Thyroid gland (tissue), 4 donors: ENCODE data around the gene KSR1. TPM values are rescaled to one million over a fixed set of nuclear protein-coding genes. Genes with fewer than 3 reads are reported as not detected.

Source experiments
- DNase-seq, 2 donors: peaks; one replicate each; pipeline ENCODE4 v3.0.0-alpha.2; 2019
- H3K27ac ChIP-seq, 3 donors: fragments of 200-600 bp; sonication (generic); 1 replicate in 2 of 3; 2 replicates in 1 of 3; pipeline ENCODE4 v1.5.1; 2016 to 2019; ENCODE audit warnings: mild to moderate bottlenecking in 1 of 3, moderate library complexity in 1 of 3
- H3K27me3 ChIP-seq: fragments of 200-600 bp; sonication (generic); one replicate; pipeline ENCODE4 v1.5.1; 2019
- H3K36me3 ChIP-seq, 2 donors: fragments of 200-600 bp; sonication (generic); one replicate each; pipeline ENCODE4 v1.5.1; 2016 to 2019
- H3K4me1 ChIP-seq, 2 donors: fragments of 200-600 bp; sonication (generic); one replicate each; pipeline ENCODE4 v1.5.1; 2017 to 2019
- H3K4me3 ChIP-seq, 3 donors: fragments of 200-600 bp; sonication (generic); replicated peaks in 1 of 3; 1 replicate in 2 of 3; 2 replicates in 1 of 3; pipeline ENCODE4 v1.5.1; 2016; ENCODE audit warnings: mild to moderate bottlenecking in 1 of 3
- H3K9me3 ChIP-seq: fragments of 200-600 bp; sonication (generic); one replicate; pipeline ENCODE4 v1.5.1; 2017
- POLR2A ChIP-seq, 2 donors: fragments of 450-650 bp; IDR thresholded peaks; one replicate each; pipeline ENCODE4 v1.6.1; 2017; ENCODE audit warnings: antibody characterized with exemption in 2 of 2, mild to moderate bottlenecking in 2 of 2, moderate library complexity in 1 of 2
- WGBS, 2 donors: methylation state at CpG; one replicate each; pipeline ENCODE4 v1.1.5; 2017; 5-methylcytosine and 5-hydroxymethylcytosine counted together
- intact Hi-C: fragments of 100-400 bp; cut with DNase I; formaldehyde crosslinking; loops from one replicate; pipeline ENCODE4 v1.15.1; 2023
- total RNA-seq, 4 donors: library from RNA; depleted of rRNA; stranded (reverse); fragments of >200 nt; gene quantifications; one replicate each; pipeline ENCODE4 v1.2.3, GENCODE V29; 2016
- TF ChIP-seq, protein P1 (sequence below), 6 experiments: fragments of 200-600 bp in 3 of 6; fragments of 450-650 bp in 3 of 6; sonication (generic) in 3 of 6; IDR thresholded peaks; one replicate each; pipeline ENCODE4 v1.5.1; 2016 to 2019; ENCODE audit warnings: antibody characterized with exemption in 6 of 6, mild to moderate bottlenecking in 2 of 6, inconsistent platforms in 1 of 6, moderate library complexity in 1 of 6

KSR1 gene
- total RNA-seq, 4 donors from 2014 or later, result 35.9 to 75.5 (median 67.7) TPM

- WGBS, 2 donors, result 79 to 87% methylated on average over 7 of the region's 7 CpGs
- intact Hi-C loops, result no loop called here
- Histone ChIP-seq H3K27ac (peak overlapping the region; percentile 39 to 64 (median 39)), H3K36me3 (no peaks in the 10 kb centered on the region), H3K27me3 (no peaks in the 10 kb centered on the region), H3K4me3 (no peak overlapping the region), H3K9me3 (no peaks in the 10 kb centered on the region), H3K4me1 (peaks cover 41 to 69% of the 10 kb centered on the region in 2 donors)
- no peak for TF ChIP-seq POLR2A (IDR thresholded peaks at IDR 0.05)
- TF ChIP-seq, protein P1, sequence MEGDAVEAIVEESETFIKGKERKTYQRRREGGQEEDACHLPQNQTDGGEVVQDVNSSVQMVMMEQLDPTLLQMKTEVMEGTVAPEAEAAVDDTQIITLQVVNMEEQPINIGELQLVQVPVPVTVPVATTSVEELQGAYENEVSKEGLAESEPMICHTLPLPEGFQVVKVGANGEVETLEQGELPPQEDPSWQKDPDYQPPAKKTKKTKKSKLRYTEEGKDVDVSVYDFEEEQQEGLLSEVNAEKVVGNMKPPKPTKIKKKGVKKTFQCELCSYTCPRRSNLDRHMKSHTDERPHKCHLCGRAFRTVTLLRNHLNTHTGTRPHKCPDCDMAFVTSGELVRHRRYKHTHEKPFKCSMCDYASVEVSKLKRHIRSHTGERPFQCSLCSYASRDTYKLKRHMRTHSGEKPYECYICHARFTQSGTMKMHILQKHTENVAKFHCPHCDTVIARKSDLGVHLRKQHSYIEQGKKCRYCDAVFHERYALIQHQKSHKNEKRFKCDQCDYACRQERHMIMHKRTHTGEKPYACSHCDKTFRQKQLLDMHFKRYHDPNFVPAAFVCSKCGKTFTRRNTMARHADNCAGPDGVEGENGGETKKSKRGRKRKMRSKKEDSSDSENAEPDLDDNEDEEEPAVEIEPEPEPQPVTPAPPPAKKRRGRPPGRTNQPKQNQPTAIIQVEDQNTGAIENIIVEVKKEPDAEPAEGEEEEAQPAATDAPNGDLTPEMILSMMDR (IDR thresholded peaks at IDR 0.05), result no peak
- DNase-seq, result no peak
These were observed 90.5 kb downstream of the KSR1 start for GRCh38 chr17:27546624-27547300.

- Histone ChIP-seq H3K4me3 (no peak overlapping the region), H3K36me3 (no peaks in the 10 kb centered on the region), H3K9me3 (no peaks in the 10 kb centered on the region), H3K27me3 (no peaks in the 10 kb centered on the region), H3K4me1 (peaks cover 39 to 69% of the 10 kb centered on the region in 2 donors), H3K27ac (peak overlapping the region; percentile 39 to 64 (median 39))
- TF ChIP-seq POLR2A (IDR thresholded peaks at IDR 0.05), result no peak
- TF ChIP-seq, protein P1 (IDR thresholded peaks at IDR 0.05), result no peak
- 40 to 56% methylated on average over 4 of the region's 4 CpGs for WGBS, 2 donors
- intact Hi-C loops, result no loop called here
- DNase-seq, result no peak
These were observed 91.0 kb downstream of the KSR1 start for GRCh38 chr17:27547301-27547683.

DNA sequence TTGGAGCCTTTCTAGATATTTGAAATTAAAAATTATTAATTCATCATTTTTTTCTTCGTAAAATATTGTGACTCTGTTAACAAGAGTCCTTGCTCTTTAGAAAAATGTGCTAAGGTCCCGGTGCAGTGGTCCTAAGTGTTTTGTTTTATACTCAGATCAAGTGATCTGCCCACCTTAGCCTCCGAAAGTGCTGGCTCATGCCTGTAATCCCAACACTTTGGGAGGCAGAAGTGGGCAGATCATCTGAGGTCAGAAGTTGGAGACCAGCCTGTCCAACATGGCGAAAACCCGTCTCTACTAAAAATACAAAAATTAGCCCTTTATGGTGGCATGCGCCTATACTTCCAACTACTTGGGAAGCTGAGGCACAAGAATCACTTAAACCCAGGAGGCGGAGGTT, 92.1 kb downstream of the KSR1 start:
- no peak for TF ChIP-seq POLR2A (IDR thresholded peaks at IDR 0.05)
- TF ChIP-seq, protein P1 (IDR thresholded peaks at IDR 0.05), result no peak
- no peak for DNase-seq
- 97% methylated on average over 7 of the region's 7 CpGs for WGBS, 2 donors
- H3K4me3 ChIP-seq, result no peak overlapping the region
- H3K27ac ChIP-seq, result no peak overlapping the region
- no peaks in the 10 kb centered on the region for H3K36me3 ChIP-seq
- no peaks in the 10 kb centered on the region for H3K9me3 ChIP-seq
- no peaks in the 10 kb centered on the region for H3K27me3 ChIP-seq
- intact Hi-C loops, result no loop called here
- H3K4me1 ChIP-seq, result peaks cover 43 to 69% of the 10 kb centered on the region in 2 donors

DNA sequence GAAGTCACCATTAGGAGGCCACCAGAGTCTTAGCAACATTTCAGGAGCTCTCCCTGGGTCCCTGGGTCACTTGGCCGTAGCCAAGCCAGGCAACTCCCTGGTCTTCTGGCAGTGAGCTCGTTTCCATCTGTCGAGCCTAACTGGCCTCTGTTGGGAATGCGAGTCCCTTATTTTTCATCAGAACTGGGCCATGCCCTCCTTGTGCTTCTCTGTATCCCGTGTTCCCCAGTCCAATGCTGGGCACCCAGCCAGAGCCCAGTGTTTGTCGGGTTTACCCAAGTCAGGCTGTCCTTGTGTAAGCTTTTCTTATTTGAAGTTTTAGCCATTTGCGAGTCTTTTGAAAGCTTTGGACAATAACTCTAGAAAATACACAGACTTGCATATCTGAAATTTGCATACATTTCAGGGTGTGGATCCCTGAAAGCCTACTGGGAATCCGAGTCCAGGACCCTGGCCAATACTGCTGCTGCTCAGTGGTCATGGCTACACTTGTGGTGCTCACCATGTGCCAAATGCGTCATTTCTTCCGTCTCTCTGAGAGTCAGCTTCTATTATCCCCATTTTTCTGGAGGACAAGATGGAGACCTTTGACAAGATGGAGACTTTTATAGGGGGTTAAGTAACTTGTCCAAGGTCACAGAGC, 93.1 kb downstream of the KSR1 start:
- no peaks in the 10 kb centered on the region for H3K36me3 ChIP-seq
- DNase-seq, result peak; percentile 81 to 92
- TF ChIP-seq, protein P1 (IDR thresholded peaks at IDR 0.05), result no peak
- TF ChIP-seq POLR2A (IDR thresholded peaks at IDR 0.05), result no peak

GRCh38 chr17:27550291-27550930, 94.2 kb downstream of the KSR1 start:
- Histone ChIP-seq H3K4me3 (no peak overlapping the region), H3K4me1 (peaks cover 49 to 74% of the 10 kb centered on the region in 2 donors), H3K27ac (peak overlapping the region in 2 of 3 donors; percentile 34 to 52), H3K36me3 (no peaks in the 10 kb centered on the region), H3K27me3 (no peaks in the 10 kb centered on the region), H3K9me3 (no peaks in the 10 kb centered on the region)
- TF ChIP-seq, protein P1 (IDR thresholded peaks at IDR 0.05), result no peak
- TF ChIP-seq POLR2A (IDR thresholded peaks at IDR 0.05), result no peak
- no peak for DNase-seq
- 96 to 97% methylated on average over 13 of the region's 13 CpGs for WGBS, 2 donors
- intact Hi-C loops, result no loop called here

More for the DNA sequence above, 93.1 kb downstream of the KSR1 start:
- no peak overlapping the region for H3K4me3 ChIP-seq
- no peaks in the 10 kb centered on the region for H3K27me3 ChIP-seq
- H3K9me3 ChIP-seq, result no peaks in the 10 kb centered on the region
- H3K4me1 ChIP-seq, result peaks cover 52 to 77% of the 10 kb centered on the region in 2 donors
- intact Hi-C loops, result no loop called here
- peak overlapping the region; percentile 20 to 52 (median 34) for H3K27ac ChIP-seq
- WGBS, 2 donors, result 65 to 70% methylated on average over 10 of the region's 10 CpGs
